Lower leg skin (tissue), 3 donors: ENCODE results near the gene ESRRB.

Experiments used
- CTCF ChIP-seq, 3 donors: fragments of 450-650 bp; IDR thresholded peaks; one replicate each; pipeline ENCODE4 v1.5.1; 2016; ENCODE audit warnings: antibody characterized with exemption in 3 of 3, mild to moderate bottlenecking in 3 of 3, moderate library complexity in 2 of 3
- POLR2A ChIP-seq, 2 donors: fragments of 450-650 bp; IDR thresholded peaks; one replicate each; pipeline ENCODE4 v1.6.1; 2016 to 2017; ENCODE audit warnings: antibody characterized with exemption in 2 of 2, mild to moderate bottlenecking in 1 of 2, moderate library complexity in 1 of 2

GRCh38 chr14:76434220-76434619 is 58.3 kb downstream of the ESRRB start:
- no peak for TF ChIP-seq POLR2A (IDR thresholded peaks at IDR 0.05)
- TF ChIP-seq CTCF (IDR thresholded peaks at IDR 0.05): no peak
